Hepatocyte (in vitro differentiated cells): Measurements from ENCODE around the gene CNPPD1. TPM values are rescaled to one million over a fixed set of nuclear protein-coding genes. Genes with fewer than 3 reads are reported as not detected.
A peak's percentile ranks its signal among the peaks of the same experiment; 100 is the strongest.

ENCODE experiments used
- DNase-seq: peaks from one replicate; pipeline ENCODE4 v3.0.0-alpha.2; 2016; ENCODE audit warnings: low spot score
- H2AFZ ChIP-seq: fragments of 200-600 bp; sonication (generic); 2 replicates; pipeline ENCODE4 v1.6.0; 2016; ENCODE audit warnings: antibody characterized with exemption, mild to moderate bottlenecking
- H3K27ac ChIP-seq: fragments of 200-600 bp; sonication (generic); 2 replicates; pipeline ENCODE4 v1.5.1; 2016; ENCODE audit warnings: mild to moderate bottlenecking
- H3K27me3 ChIP-seq: fragments of 200-600 bp; sonication (generic); 2 replicates; pipeline ENCODE4 v1.6.1; 2016
- H3K36me3 ChIP-seq: fragments of 200-600 bp; sonication (generic); replicated peaks from 2 replicates; pipeline ENCODE4 v1.5.1; 2016; ENCODE audit warnings: low read depth; ENCODE audit not compliant: insufficient read depth
- H3K4me1 ChIP-seq: fragments of 200-600 bp; sonication (generic); 2 replicates; pipeline ENCODE4 v1.5.1; 2016; ENCODE audit warnings: mild to moderate bottlenecking, moderate library complexity; ENCODE audit not compliant: insufficient read depth
- H3K4me2 ChIP-seq: fragments of 200-600 bp; sonication (generic); 2 replicates; pipeline ENCODE4 v1.6.0; 2016
- H3K4me3 ChIP-seq: fragments of 200-600 bp; sonication (generic); 2 replicates; pipeline ENCODE4 v1.5.1; 2016; ENCODE audit warnings: mild to moderate bottlenecking
- H3K79me2 ChIP-seq: fragments of 200-600 bp; sonication (generic); 2 replicates; pipeline ENCODE4 v1.6.0; 2017; ENCODE audit warnings: mild to moderate bottlenecking
- H3K9me2 ChIP-seq: fragments of 200-600 bp; sonication (generic); replicated peaks from 2 replicates; pipeline ENCODE4 v1.6.0; 2017; ENCODE audit warnings: mild to moderate bottlenecking; ENCODE audit not compliant: insufficient read depth
- H3K9me3 ChIP-seq: fragments of 200-600 bp; sonication (generic); 2 replicates; pipeline ENCODE4 v1.5.1; 2016; ENCODE audit warnings: low read depth, mild to moderate bottlenecking
- H4K20me1 ChIP-seq: fragments of 200-600 bp; sonication (generic); 2 replicates; pipeline ENCODE4 v1.6.0; 2016; ENCODE audit warnings: mild to moderate bottlenecking; ENCODE audit not compliant: insufficient read depth, poor library complexity, severe bottlenecking
- EZH2 ChIP-seq: fragments of 200-600 bp; sonication (generic); IDR thresholded peaks from 2 replicates; pipeline ENCODE4 v1.6.1; 2016; ENCODE audit warnings: antibody characterized with exemption, mild to moderate bottlenecking, borderline replicate concordance
- EZH2phosphoT487 ChIP-seq: fragments of 200-600 bp; sonication (generic); IDR thresholded peaks from one replicate; pipeline ENCODE4 v1.6.1; 2018; ENCODE audit warnings: antibody characterized with exemption, mild to moderate bottlenecking, low read depth, moderate library complexity; ENCODE audit not compliant: unreplicated experiment, severe bottlenecking
- WGBS: methylation state at CpG from one replicate; pipeline ENCODE4 v1.1.6; 2016; ENCODE audit warnings: low lambda C conversion rate; ENCODE audit errors: missing lambda C conversion rate; 5-methylcytosine and 5-hydroxymethylcytosine counted together
- polyA plus RNA-seq: library from polyadenylated mRNA; unstranded; fragments of >200 nt; fragmentation: Nextera tagmentation; extraction: Ambion mirVana; gene quantifications from 2 replicates; pipeline ENCODE4 v1.2.1, GENCODE V29; 2016
- total RNA-seq: library from RNA; depleted of rRNA; stranded (reverse); fragments of >200 nt; gene quantifications from 2 replicates; pipeline ENCODE4 v1.2.3, GENCODE V29; 2014
- TF ChIP-seq, protein P1 (sequence below): fragments of 200-600 bp; sonication (generic); IDR thresholded peaks from 2 replicates; pipeline ENCODE4 v1.5.1; 2016; ENCODE audit warnings: antibody characterized with exemption, mild to moderate bottlenecking; ENCODE audit not compliant: poor library complexity

The CNPPD1 gene
- total and polyA plus RNA-seq, 2 experiments from 2014 or later, result 34.0 to 49.4 TPM

DNA sequence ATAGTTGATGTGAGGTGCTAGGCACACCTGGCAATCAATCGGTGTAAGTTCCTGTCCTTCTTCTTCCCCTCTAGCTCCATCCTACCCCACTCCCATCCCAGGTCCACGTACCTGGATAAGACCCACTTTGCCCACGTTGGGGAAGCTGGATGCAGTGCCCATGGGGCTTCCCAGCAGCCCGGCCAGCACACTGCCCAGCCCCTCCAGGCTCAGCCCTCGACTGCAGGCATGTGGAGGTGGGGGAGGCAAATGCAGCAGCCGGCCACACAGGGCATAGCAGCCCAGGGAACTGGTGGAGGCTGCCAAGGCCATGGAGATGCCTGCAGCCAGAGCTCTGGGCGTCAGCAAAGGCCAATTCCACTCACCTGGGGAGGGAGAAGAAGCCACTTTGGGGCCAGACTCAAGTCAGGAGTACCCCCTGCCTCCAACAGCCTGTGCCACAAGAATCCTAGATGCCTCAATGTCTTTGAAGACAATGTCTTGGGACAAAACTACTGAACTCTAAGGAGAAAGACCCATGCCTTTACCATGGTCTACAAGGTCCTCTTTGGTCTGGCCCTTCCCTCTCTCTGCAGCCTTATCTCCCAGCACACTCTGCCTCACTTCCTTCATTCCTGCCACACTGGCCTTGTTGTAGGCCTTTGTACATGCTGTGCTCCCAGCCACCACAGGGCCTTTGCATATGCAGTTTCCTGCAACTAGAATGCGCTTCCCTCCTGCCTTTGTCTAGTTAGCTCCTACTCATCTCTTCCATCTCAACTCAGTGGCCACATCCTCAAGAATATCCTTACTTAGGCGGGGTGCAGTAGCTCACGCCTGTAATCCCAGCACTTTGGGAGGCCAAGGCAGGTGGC is 11.4 kb downstream of the CNPPD1 start:
- Histone ChIP-seq H3K4me3 (no peak overlapping the region), H3K36me3 (no peaks in the 10 kb centered on the region), H2AFZ (no peak overlapping the region), H3K79me2 (no peaks in the 10 kb centered on the region), H3K4me1 (peaks cover under 1% of the 10 kb centered on the region), H3K27me3 (no peaks in the 10 kb centered on the region), H3K27ac (no peak overlapping the region), H3K9me3 (no peaks in the 10 kb centered on the region), H4K20me1 (no peaks in the 10 kb centered on the region), H3K4me2 (no peak overlapping the region), H3K9me2 (no peaks in the 10 kb centered on the region)
- DNase-seq, result no peak
- 85% methylated on average over 10 of the region's 10 CpGs for WGBS
- TF ChIP-seq, protein P1, sequence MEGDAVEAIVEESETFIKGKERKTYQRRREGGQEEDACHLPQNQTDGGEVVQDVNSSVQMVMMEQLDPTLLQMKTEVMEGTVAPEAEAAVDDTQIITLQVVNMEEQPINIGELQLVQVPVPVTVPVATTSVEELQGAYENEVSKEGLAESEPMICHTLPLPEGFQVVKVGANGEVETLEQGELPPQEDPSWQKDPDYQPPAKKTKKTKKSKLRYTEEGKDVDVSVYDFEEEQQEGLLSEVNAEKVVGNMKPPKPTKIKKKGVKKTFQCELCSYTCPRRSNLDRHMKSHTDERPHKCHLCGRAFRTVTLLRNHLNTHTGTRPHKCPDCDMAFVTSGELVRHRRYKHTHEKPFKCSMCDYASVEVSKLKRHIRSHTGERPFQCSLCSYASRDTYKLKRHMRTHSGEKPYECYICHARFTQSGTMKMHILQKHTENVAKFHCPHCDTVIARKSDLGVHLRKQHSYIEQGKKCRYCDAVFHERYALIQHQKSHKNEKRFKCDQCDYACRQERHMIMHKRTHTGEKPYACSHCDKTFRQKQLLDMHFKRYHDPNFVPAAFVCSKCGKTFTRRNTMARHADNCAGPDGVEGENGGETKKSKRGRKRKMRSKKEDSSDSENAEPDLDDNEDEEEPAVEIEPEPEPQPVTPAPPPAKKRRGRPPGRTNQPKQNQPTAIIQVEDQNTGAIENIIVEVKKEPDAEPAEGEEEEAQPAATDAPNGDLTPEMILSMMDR, result no peak
- TF ChIP-seq EZH2, result no peak
- no peak for TF ChIP-seq EZH2phosphoT487

DNA sequence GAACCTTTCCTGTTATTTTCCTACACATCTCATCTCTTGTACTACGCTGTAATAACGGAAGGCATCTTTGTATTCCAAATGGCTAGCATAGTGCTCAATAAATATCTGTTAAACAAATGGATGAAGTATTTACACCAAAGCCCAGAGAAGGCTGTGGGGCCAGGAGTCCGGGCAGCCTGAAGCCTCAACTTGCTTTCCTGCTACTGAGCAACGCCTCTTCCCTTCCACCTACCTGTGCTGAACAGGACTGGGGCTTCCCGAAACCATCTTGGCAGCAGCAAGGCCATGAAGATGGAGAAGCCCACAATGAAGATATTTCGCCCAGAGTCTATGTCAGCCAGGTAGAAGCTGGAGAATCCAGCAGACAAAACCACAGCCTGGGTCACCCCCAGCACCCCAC is 13.6 kb downstream of the CNPPD1 start:
- TF ChIP-seq EZH2phosphoT487, result no peak
- TF ChIP-seq EZH2, result no peak
- TF ChIP-seq, protein P1, result no peak
- Histone ChIP-seq H3K4me2 (no peak overlapping the region), H2AFZ (no peak overlapping the region), H3K9me3 (no peaks in the 10 kb centered on the region), H3K27ac (no peak overlapping the region), H3K79me2 (peaks cover 10% of the 10 kb centered on the region), H3K36me3 (no peaks in the 10 kb centered on the region), H3K9me2 (no peaks in the 10 kb centered on the region), H4K20me1 (no peaks in the 10 kb centered on the region), H3K4me3 (no peak overlapping the region), H3K4me1 (peaks cover 3% of the 10 kb centered on the region), H3K27me3 (no peaks in the 10 kb centered on the region)
- no peak for DNase-seq
- WGBS, result 91% methylated on average over 6 of the region's 6 CpGs

DNA sequence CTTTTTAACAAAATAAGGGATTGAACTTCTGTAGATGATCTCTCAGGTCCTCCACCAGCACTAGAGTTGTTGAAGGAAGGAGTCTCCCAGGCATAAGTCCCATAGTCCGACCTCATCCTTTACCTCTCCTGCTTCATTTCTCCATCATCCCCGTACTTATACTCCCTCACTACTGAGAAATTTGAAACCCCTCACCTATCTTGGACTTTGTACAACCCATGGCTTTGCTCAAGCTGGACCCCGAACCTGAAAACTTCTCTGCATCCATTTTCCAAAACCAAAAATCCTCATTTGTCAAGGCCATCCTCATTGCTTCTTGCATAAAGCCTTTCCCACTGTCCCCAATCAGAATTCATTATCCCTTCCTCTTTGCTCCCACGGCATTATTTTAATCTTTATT is 15.6 kb downstream of the CNPPD1 start:
- Histone ChIP-seq H4K20me1 (no peaks in the 10 kb centered on the region), H3K79me2 (peaks cover 10% of the 10 kb centered on the region), H3K4me1 (peaks cover 3% of the 10 kb centered on the region), H3K9me3 (no peaks in the 10 kb centered on the region), H3K4me3 (no peak overlapping the region), H3K4me2 (peak overlapping the region; percentile 78), H3K27me3 (no peaks in the 10 kb centered on the region), H3K9me2 (no peaks in the 10 kb centered on the region), H3K36me3 (no peaks in the 10 kb centered on the region), H2AFZ (no peak overlapping the region), H3K27ac (no peak overlapping the region)
- DNase-seq, result no peak
- WGBS, result 71% methylated on average over 4 of the region's 4 CpGs
- TF ChIP-seq EZH2 (no peak), EZH2phosphoT487 (no peak)
- TF ChIP-seq, protein P1, result no peak
